Smooth muscle cell (in vitro differentiated cells): ENCODE measurements around the gene ARHGAP24. TPM values are rescaled to one million over a fixed set of nuclear protein-coding genes. Genes with fewer than 3 reads are reported as not detected.

Experiments
- DNase-seq: peaks from one replicate; lab custom pipeline; 2025; ENCODE audit not compliant: unreplicated experiment; lab: John Stamatoyannopoulos, UW
- H2AFZ ChIP-seq: fragments of 200-600 bp; sonication (generic); 2 replicates; pipeline ENCODE4 v1.6.0; 2016; ENCODE audit warnings: antibody characterized with exemption, low read depth, mild to moderate bottlenecking
- H3F3A ChIP-seq: fragments of 200-600 bp; sonication (generic); 2 replicates; pipeline ENCODE4 v1.6.0; 2017; ENCODE audit warnings: antibody characterized with exemption, low read depth
- H3K27ac ChIP-seq: fragments of 200-600 bp; sonication (generic); 2 replicates; pipeline ENCODE4 v1.5.1; 2016; ENCODE audit warnings: low read depth, mild to moderate bottlenecking
- H3K27me3 ChIP-seq: fragments of 200-600 bp; sonication (generic); 2 replicates; pipeline ENCODE4 v1.6.1; 2016; ENCODE audit warnings: low read depth, mild to moderate bottlenecking
- H3K36me3 ChIP-seq: fragments of 200-600 bp; sonication (generic); 2 replicates; pipeline ENCODE4 v1.5.1; 2016; ENCODE audit warnings: low read depth
- H3K4me1 ChIP-seq: fragments of 200-600 bp; sonication (generic); 2 replicates; pipeline ENCODE4 v1.5.1; 2016; ENCODE audit warnings: low read depth
- H3K4me2 ChIP-seq: fragments of 200-600 bp; sonication (generic); 2 replicates; pipeline ENCODE4 v1.6.0; 2016; ENCODE audit warnings: mild to moderate bottlenecking
- H3K4me3 ChIP-seq: fragments of 200-600 bp; sonication (generic); 2 replicates; pipeline ENCODE4 v1.5.1; 2016; ENCODE audit warnings: mild to moderate bottlenecking
- H3K79me2 ChIP-seq: fragments of 200-600 bp; sonication (generic); 2 replicates; pipeline ENCODE4 v1.6.0; 2016; ENCODE audit warnings: low read depth, mild to moderate bottlenecking
- H3K9ac ChIP-seq: fragments of 200-600 bp; sonication (generic); 2 replicates; pipeline ENCODE4 v1.6.0; 2016; ENCODE audit warnings: low read depth
- H3K9me3 ChIP-seq: fragments of 200-600 bp; sonication (generic); replicated peaks from 2 replicates; pipeline ENCODE4 v1.5.1; 2016; ENCODE audit warnings: low read depth
- H4K20me1 ChIP-seq: fragments of 200-600 bp; sonication (generic); 2 replicates; pipeline ENCODE4 v1.6.0; 2016; ENCODE audit warnings: low read depth
- CTCF ChIP-seq: fragments of 200-600 bp; sonication (generic); IDR thresholded peaks from 2 replicates; pipeline ENCODE4 v1.5.1; 2017; ENCODE audit warnings: borderline replicate concordance, mild to moderate bottlenecking, antibody characterized with exemption; ENCODE audit not compliant: insufficient read depth, poor library complexity, severe bottlenecking
- WGBS: methylation state at CpG from one replicate; pipeline ENCODE4 v1.1.7; 2016; ENCODE audit warnings: low lambda C conversion rate; 5-methylcytosine and 5-hydroxymethylcytosine counted together
- polyA plus RNA-seq: library from polyadenylated mRNA; unstranded; fragments of >200 nt; fragmentation: Nextera tagmentation; extraction: Ambion mirVana; gene quantifications from 2 replicates; pipeline ENCODE4 v1.2.1, GENCODE V29; 2016
- total RNA-seq: library from RNA; depleted of rRNA; stranded (reverse); fragments of >200 nt; gene quantifications from 2 replicates; pipeline ENCODE4 v1.2.3, GENCODE V29; 2014

The ARHGAP24 gene
- total and polyA plus RNA-seq, 2 experiments from 2014 or later = 4.9 to 18.2 TPM

- 73% methylated on average over 2 of the region's 2 CpGs for WGBS
- Histone ChIP-seq H3K4me2 (no peak overlapping the region), H3K9ac (no peak overlapping the region), H3F3A (no peaks in the 10 kb centered on the region), H3K27me3 (no peaks in the 10 kb centered on the region), H3K4me1 (no peaks in the 10 kb centered on the region), H2AFZ (no peak overlapping the region), H3K36me3 (no peaks in the 10 kb centered on the region), H3K79me2 (no peaks in the 10 kb centered on the region), H3K4me3 (no peak overlapping the region), H3K9me3 (no peaks in the 10 kb centered on the region), H4K20me1 (no peaks in the 10 kb centered on the region), H3K27ac (no peak overlapping the region)
- no peak for DNase-seq
- TF ChIP-seq CTCF = no peak
These were observed 287.6 kb downstream of the ARHGAP24 start for GRCh38 chr4:85762529-85762871.

- H3K36me3 ChIP-seq = no peaks in the 10 kb centered on the region
- no peaks in the 10 kb centered on the region for H3K79me2 ChIP-seq
- no peak for TF ChIP-seq CTCF
- H3K9me3 ChIP-seq = no peaks in the 10 kb centered on the region
- no peak overlapping the region for H3K9ac ChIP-seq
- no peak overlapping the region for H3K4me2 ChIP-seq
- H3F3A ChIP-seq = no peaks in the 10 kb centered on the region
- WGBS = 43% methylated on average over 2 of the region's 2 CpGs
- H3K27ac ChIP-seq = no peak overlapping the region
- H2AFZ ChIP-seq = no peak overlapping the region
- H3K27me3 ChIP-seq = no peaks in the 10 kb centered on the region
- H3K4me1 ChIP-seq = no peaks in the 10 kb centered on the region
- DNase-seq = no peak
- H4K20me1 ChIP-seq = no peaks in the 10 kb centered on the region
- H3K4me3 ChIP-seq = no peak overlapping the region
These were observed 288.3 kb downstream of the ARHGAP24 start for GRCh38 chr4:85763202-85763601.

- no peak overlapping the region for H3K4me3 ChIP-seq
- H4K20me1 ChIP-seq = no peaks in the 10 kb centered on the region
- no peak overlapping the region for H3K27ac ChIP-seq
- no peak for DNase-seq
- no peak overlapping the region for H3K4me2 ChIP-seq
- no peak overlapping the region for H2AFZ ChIP-seq
- no peaks in the 10 kb centered on the region for H3K79me2 ChIP-seq
- 88% methylated on average over 1 of the region's 1 CpG for WGBS
- no peaks in the 10 kb centered on the region for H3K4me1 ChIP-seq
- H3F3A ChIP-seq = no peaks in the 10 kb centered on the region
- no peak overlapping the region for H3K9ac ChIP-seq
- no peak for TF ChIP-seq CTCF
- H3K27me3 ChIP-seq = no peaks in the 10 kb centered on the region
- no peaks in the 10 kb centered on the region for H3K36me3 ChIP-seq
- no peaks in the 10 kb centered on the region for H3K9me3 ChIP-seq
These were observed 292.7 kb downstream of the ARHGAP24 start for GRCh38 chr4:85767649-85768048.

GRCh38 chr4:85769009-85769408 is 294.1 kb downstream of the ARHGAP24 start:
- no peak for TF ChIP-seq CTCF

More at GRCh38 chr4:85769009-85769408, 294.1 kb downstream of the ARHGAP24 start:
- Histone ChIP-seq H2AFZ (no peak overlapping the region), H3K4me3 (no peak overlapping the region), H4K20me1 (no peaks in the 10 kb centered on the region), H3K79me2 (no peaks in the 10 kb centered on the region), H3K36me3 (no peaks in the 10 kb centered on the region), H3K9me3 (no peaks in the 10 kb centered on the region), H3K4me1 (no peaks in the 10 kb centered on the region), H3F3A (no peaks in the 10 kb centered on the region), H3K27me3 (no peaks in the 10 kb centered on the region), H3K27ac (no peak overlapping the region), H3K9ac (no peak overlapping the region), H3K4me2 (no peak overlapping the region)
- DNase-seq = no peak
- 98% methylated on average over 2 of the region's 2 CpGs for WGBS
